ENCODE measurements around the gene PDX1.

- TF ChIP-seq CTCF (IDR thresholded peaks at IDR 0.05) (no peak), ATF3 (CRISPR knock-in tag; conservative IDR thresholded peaks at IDR 0.05) (no peak), JUN (CRISPR knock-in tag; IDR thresholded peaks at IDR 0.05) (no peak), HMGXB4 (CRISPR knock-in tag; IDR thresholded peaks at IDR 0.05) (no peak), PRDM15 (CRISPR knock-in tag; IDR thresholded peaks at IDR 0.05) (no peak), IRF2 (CRISPR knock-in tag; IDR thresholded peaks at IDR 0.05; ENCODE audit: borderline replicate concordance, low read depth) (no peak), NFYB (CRISPR knock-in tag; conservative IDR thresholded peaks at IDR 0.05; ENCODE audit: low read depth) (no peak), MAX (CRISPR knock-in tag; IDR thresholded peaks at IDR 0.05) (no peak)
Observed at GRCh38 chr13:27965740-27966640, 46.2 kb downstream of the PDX1 start.

Measured in WTC11 (cell line).